Coronary artery (tissue), 2 donors: ENCODE measurements around the gene MAPK9.
A peak's percentile ranks its signal among the peaks of the same experiment; 100 is the strongest.

Source experiments
- DNase-seq: peaks from one replicate; pipeline ENCODE4 v3.0.0-alpha.2; 2017; ENCODE audit warnings: low spot score
- H3K27ac ChIP-seq, 2 donors: fragments of 200-600 bp; sonication (generic); one replicate each; pipeline ENCODE4 v1.5.1; 2016 to 2019
- H3K4me3 ChIP-seq: fragments of 200-600 bp; sonication (generic); 2 replicates; pipeline ENCODE4 v1.5.1; 2016; ENCODE audit warnings: mild to moderate bottlenecking, moderate library complexity
- CTCF ChIP-seq: fragments of 200-600 bp; sonication (generic); IDR thresholded peaks from one replicate; pipeline ENCODE4 v1.5.1; 2019; ENCODE audit warnings: antibody characterized with exemption

Gene MAPK9

GRCh38 chr5:180291943-180292831 lies at the start of gene MAPK9:
Gene MAPK9 (minus strand): TSS chr5:180292083. CDS start chr5:180280561, 11,522 bp downstream.
- peak within 1 kb of the TSS; percentile 70 to 97 for H3K27ac ChIP-seq
- peak within 1 kb of the TSS; percentile 99 for H3K4me3 ChIP-seq
- DNase-seq, result peak; percentile 85
- TF ChIP-seq CTCF, result no peak

- TF ChIP-seq CTCF, result no peak
- H3K4me3 ChIP-seq, result no peak overlapping the region
- no peak for DNase-seq
Measured at GRCh38 chr5:180341595-180341994, 49.7 kb upstream of the MAPK9 start.

DNA sequence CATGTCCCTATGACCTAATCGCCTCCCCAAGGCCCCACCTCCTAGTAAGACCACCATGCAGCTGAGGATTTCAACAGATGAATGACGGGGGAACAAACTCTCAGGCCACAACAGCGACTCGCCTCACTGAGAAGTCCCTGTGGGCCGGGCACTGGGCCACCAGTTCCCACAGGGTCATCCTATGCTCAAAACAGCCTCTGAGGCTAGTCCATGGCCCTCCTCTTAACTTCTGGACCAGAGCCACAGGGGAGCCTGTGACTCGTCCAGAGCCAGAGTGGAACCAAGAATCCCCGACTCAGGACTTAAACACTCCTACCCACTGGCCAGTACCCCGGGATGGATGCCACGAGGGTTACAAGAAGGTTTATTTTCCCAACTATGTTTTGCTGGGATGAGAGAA lies 49.0 kb upstream of the MAPK9 start:
- no peak for TF ChIP-seq CTCF
- Histone ChIP-seq H3K27ac (no peak overlapping the region), H3K4me3 (no peak overlapping the region)
- DNase-seq, result no peak

More at GRCh38 chr5:180341595-180341994, 49.7 kb upstream of the MAPK9 start:
- no peak overlapping the region for H3K27ac ChIP-seq

GRCh38 chr5:180339583-180340183 lies 47.8 kb upstream of the MAPK9 start:
- TF ChIP-seq CTCF, result no peak
- Histone ChIP-seq H3K27ac (no peak overlapping the region), H3K4me3 (no peak overlapping the region)
- DNase-seq, result no peak

GRCh38 chr5:180338001-180338707 lies 46.3 kb upstream of the MAPK9 start:
- DNase-seq, result no peak
- H3K27ac ChIP-seq, result no peak overlapping the region
- TF ChIP-seq CTCF, result no peak
- no peak overlapping the region for H3K4me3 ChIP-seq

DNA sequence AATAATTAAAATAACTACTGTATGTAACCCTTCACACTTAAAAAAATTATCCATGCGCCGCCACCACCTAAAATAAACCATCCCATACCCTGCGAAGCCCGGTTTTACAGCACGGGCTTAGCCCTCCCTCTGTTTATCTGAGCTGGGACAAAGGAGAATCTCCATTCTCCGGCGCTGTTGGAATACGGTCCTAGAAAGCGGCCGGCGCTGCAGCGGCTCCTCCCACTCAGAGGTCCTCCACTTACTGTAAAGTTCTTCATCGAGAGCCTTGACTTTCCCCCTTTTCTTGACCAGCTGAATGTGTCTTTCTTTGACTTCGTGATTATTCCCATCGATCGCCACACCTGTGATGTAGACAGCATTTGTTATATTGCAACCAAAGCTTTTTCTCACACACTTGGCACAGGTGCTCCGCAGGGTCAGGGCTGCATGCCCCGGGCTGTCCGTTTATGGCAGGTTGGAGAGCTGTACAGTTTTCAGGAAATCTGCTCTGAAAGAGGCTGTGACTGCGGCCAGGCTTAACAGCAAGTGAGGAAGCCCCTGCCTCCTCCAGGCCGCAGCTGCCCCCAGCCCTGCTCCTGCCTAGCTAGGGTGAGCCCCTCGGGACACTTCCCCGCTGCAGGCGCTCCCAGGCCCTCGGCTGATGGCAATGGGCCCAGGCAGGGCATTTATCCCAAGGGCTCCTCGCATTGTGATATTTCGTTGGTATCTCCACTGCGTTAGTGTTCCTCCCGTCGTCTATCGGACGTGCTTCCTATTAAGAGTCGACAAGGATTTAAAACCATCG lies 44.5 kb upstream of the MAPK9 start:
- H3K4me3 ChIP-seq, result no peak overlapping the region
- TF ChIP-seq CTCF, result no peak
- no peak overlapping the region for H3K27ac ChIP-seq
- DNase-seq, result no peak
